Stimulated activated CD8-positive, alpha-beta memory T cell treated with anti-CD3 and anti-CD28 coated beads, Interleukin-7, amount 100 ng/mL, for 24 hours (primary cell): Measurements from ENCODE around the gene CAB39.

Experiments
- DNase-seq: peaks from one replicate; pipeline ENCODE4 v3.0.0-alpha.2; 2020; ENCODE audit warnings: low read depth

The CAB39 gene

DNA sequence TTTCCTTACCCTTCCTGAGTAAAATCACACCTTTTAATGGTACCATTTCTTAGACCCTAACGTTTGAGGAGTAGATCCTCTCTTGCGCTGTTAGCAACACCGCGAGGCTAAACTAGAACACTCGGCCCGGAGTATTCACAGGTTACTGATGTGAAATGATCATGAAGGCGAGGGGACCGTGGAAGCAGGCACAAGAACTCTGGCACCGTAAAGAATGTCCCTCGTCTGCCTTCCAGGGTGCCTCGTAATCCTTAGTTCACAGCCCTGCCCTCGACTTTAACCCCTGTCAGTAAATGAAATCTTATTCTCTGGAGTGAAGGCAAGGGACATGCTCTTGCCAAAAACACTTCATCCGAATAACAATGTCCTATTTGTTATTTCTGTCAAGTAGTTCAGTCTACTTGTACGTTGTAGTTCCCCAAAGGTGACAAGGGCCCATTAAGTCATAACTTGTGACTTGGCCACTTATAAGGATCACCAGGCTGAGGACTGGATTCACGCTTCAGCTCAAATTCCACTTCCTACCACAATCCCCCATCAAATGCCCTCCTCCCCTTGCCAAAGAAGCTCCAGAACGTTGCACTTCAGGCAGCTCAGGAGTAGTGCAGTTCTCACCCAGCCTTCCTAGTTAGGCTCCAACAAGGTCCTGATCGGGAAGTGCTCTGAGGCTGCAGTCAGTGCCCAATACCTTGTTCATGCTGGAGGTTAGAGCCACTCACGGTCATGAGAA is 108.8 kb downstream of the CAB39 start:
- DNase-seq: no peak

DNA sequence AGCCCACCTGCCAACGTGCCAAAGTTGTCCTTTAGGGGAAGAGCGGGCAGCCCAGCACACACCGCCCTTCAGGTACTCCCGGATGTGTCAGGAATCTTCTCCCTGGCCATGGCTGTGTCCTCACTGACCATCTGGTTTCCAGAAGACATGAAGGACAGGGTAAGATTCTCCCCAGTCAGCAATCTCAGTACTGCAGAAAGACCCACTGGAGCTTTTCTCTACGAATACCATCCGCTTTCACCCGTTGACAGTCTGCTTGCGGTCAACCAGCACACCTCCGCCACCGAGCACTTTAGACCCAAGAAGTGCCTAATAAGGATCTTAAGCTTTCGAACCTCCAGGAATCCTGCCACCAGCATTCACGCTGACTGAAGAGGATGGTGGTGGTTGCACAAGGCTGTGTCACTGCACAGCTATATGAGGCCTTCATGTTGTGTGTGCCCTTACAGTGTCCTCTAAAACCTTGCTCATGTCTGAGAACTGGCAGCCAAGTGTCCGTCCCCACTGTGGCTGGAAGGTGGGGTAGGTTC is 109.4 kb downstream of the CAB39 start:
- DNase-seq: no peak

DNA sequence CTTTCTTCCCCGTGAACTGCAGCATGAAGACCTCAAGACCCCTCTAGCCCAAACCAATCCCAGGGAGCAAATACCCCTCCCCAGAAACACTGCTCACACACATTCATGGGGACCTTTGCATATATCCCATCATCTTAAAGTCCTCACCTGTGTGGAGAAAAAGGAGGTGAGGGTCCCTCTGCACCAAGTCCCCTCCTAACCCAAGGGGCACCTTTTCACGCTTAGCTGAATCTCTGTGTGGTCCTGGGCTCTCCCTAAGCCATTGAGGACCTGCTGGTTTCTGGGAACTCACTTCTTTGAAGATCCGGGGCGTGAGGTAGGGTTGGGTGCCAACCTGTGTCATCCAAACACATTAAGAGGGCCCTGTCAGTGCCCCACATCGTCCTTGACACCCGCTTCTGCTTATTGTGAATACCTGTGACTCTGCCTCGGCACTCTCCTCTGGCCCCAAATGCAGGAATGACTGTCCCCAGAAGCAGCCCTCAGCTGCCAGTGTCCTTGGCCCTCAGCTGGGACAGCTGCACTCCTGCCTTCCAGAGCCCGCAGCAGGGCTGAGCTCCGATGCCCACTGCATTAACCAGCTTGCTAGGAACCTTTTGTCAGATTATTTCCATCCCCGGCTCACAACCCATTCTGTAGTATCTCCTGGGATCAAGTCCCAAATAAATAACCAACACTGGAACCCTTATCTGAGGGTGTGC is 110.8 kb downstream of the CAB39 start:
- no peak for DNase-seq

DNA sequence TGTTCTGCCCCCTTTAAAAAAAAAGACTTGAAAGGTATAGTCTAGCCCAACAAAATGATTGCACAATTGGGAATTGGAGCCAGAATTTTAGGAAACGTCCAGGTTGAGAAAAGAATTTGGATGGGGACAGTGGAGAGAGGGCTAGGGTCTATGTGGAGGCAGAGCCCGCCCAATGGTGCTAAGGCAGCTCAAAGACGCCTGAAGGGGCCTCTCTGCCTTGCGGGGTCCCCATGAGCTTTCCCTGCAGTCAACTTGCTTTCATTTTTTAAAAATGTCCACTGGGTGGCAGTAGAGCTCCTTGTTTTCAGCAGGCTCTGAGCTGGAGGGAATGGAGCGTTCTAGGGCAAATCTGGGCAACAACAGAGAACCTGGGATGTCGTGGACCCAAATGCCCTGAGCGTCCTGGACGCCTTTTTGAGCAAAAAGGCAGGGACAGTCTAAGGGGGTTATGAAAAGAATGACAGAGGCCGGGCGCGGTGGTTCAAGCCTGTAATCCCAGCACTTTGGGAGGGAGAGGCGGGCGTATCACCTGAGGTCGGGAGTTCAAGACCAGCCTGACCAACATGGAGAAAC is 111.8 kb downstream of the CAB39 start:
- DNase-seq: no peak

- no peak for DNase-seq
These were observed 112.7 kb downstream of the CAB39 start for GRCh38 chr2:230825354-230825753.

DNA sequence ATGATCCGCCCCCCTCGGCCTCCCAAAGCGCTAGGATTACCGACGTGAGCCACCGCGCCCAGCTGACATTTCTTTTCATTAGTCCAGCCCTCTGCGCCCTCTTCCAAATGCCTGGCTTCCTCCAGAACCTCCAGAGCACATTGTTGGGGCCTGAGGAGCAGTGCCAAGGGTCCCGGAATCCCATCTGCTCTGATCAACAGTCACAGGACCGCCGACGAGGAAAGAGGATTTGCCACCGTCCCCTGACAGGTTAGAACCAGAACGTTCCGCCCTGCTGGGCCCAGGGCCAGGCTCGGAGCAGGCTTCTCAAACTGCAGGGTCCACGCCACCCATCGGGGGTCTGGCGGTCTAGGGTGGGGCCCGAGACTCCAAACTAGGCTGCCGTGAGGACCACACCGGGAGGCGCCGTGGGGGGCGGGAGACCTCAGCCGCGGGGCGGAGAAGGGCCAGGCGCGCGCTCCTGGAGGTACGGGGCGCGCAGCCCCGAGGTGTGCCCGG is 115.2 kb downstream of the CAB39 start:
- no peak for DNase-seq

GRCh38 chr2:230828272-230828961 is 115.8 kb downstream of the CAB39 start:
- DNase-seq: no peak

DNA sequence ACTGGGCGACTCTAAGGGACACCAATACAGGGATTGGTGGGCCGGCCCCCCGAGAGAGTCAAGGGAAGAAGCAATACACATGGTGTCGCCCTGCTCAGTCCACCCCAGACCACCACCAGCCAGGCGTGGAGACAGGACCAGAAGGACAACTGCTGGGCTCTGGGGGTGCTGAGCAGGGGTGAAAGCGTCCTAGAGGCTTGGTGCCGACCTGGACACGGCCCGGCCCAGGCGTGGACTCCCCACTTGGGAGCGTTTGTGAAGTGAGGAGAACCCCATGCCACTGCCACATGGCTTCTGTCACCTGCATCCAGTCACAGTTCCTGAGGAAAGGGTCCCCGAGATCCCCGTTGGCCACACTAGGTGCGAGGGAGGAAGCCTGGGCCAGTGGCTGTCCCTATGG is 116.7 kb downstream of the CAB39 start:
- DNase-seq: no peak

DNA sequence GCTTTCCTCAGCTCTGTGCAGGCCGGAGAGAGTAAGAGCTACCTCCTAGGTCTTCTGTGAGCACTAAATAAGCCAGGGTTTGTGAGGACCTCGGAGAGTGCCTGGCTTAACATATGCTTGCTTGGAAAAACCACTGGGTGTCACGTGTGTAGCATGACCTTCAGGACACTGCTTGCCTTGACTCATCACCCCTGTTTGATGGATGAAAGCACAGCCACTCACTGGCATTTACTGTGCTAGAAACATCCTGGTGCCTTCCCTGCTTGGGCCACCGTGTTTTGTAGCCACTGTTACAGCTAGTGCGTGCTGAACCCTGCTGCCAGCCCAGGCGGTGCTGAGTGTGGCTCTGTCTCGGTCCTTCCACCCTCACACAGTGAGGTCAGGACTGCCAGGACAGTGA is 117.3 kb downstream of the CAB39 start:
- DNase-seq: no peak

DNA sequence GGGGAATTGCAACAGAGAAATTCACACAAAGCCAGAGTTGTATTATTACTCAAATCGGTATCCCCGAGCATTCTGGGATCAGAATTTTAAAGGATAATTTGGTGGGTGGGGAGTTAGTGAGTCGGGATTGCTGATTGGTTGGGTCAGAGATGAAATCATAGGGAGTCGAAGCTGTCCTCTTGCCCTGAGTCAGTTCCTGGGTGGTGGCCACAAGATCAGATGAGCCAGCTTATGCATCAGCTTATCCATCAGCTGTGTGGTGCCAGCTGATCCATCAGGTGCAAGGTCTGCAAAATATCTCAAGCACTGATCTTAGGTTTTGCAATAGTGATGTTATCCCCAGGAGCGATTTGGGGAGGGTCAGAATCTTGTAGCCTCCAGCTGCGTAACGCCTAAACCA is 117.8 kb downstream of the CAB39 start:
- DNase-seq: no peak

DNA sequence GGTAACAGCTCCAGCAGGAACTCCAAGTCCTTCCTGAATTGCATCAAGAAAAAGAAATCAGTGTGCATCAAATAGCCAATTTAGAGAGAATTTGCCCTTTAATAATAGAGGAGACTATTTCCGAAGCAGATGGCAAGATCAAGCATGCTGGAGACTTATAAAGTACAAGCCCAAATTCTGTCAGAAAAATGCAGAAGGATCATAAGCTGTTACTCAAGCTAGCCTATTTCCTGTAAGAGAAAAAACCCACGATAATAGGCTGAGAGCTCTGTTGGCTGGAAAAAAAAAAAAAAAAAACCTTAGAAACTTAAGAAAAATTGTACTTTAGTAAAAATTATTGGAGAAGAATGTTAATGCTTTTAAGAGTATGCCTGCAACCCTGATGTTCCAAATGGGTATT is 127.7 kb downstream of the CAB39 start:
- no peak for DNase-seq

DNA sequence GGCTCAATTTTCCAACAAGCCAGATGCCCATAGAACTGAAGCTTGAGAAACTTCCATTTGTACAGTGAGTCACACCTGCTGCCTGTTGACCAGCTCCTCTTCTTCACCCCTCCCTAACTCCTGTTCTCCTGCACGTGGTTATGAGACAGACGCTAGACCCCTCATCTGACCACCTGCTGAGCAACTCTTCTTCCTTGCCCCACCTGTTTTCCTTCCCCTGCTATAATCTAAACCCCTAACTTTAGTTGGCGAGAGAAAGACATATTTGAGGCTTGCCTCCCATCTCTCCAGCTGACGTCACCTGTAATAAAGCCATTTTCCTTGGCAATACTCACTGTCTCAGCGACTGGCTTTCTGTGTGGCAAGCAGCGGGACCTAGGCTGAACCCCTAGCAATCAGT is 129.8 kb downstream of the CAB39 start:
- DNase-seq: no peak

- DNase-seq: no peak
These were observed 130.5 kb downstream of the CAB39 start for GRCh38 chr2:230843132-230843531.

DNA sequence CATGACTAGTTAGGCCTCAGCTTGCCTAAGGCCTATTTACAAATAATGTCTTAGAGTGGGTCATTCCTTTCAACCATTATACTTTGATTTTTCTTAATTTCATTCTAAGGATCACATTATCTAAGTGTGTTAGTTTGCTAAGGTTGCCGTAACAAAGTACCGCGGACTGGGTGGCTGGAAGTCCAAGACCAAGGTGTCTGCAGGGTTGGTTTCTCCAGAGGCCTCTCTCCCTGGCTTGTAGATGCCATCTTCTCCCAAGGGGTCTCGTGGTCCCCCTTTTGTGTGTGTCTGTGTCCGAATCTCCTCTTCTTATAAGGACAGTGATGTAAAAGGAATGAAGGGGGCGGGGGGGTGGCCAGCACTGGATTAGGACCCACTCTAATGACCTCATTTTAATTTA is 133.7 kb downstream of the CAB39 start:
- DNase-seq: no peak

- DNase-seq: peak; percentile 89
These were observed 135.3 kb downstream of the CAB39 start for GRCh38 chr2:230847883-230848388.

DNA sequence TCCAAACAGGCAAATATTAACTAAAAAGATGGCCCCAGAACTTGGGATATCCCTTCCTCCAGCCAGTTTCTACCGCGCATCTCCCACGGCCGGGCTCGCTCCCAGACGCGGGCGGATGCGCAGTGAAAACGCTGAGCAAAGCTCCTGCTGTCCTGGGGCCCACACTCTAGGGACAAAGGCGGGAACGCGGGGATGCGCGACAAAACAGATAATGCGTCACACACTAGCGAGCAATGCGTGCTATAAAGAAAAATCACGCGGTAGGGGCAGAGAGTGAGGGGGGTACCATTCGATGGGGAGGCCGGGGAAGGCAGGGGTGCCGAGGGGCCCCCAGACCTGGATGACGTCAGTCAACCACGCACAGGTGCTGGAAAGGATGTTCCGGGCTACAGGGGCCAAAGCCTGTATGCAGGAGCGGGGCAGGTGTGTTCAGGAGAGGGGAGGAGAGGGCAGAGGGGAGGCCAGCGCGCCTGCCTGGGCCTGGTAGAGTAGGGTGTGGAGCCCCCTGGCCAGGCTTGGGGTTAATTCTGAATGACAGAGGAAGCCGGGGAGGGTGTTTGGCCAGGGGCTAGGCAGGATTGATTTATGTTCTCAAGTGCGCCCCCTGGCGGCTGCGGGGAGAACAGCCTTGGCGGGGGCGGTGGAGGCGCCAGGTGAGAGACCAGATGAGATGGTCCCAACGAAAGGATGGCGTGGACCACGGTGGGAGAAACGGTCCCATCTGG is 137.2 kb downstream of the CAB39 start:
- peak; percentile 56 for DNase-seq

GRCh38 chr2:230850358-230850658 is 137.7 kb downstream of the CAB39 start:
- no peak for DNase-seq

DNA sequence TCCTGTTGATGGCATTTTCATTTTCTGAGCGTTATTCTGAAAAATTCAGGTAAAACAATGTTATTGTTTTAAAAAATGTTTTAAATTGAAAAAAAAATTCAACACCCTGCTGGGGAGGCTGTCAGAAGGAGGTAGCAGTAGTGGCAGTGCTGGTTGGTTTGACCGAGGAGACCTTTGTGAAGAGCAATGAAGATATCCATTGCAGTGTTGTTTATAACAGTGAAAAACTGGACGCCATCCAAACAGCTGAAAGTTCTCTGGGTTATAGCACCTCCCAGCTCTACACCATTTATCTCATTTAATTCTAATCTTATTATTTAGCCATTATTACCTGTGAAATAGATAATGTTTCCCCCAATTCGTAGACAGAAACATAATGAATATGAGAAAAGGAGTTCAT is 139.5 kb downstream of the CAB39 start:
- no peak for DNase-seq

- DNase-seq: no peak
These were observed 149.1 kb downstream of the CAB39 start for GRCh38 chr2:230861552-230862255.

GRCh38 chr2:230862292-230862691 is 149.7 kb downstream of the CAB39 start:
- no peak for DNase-seq

- no peak for DNase-seq
These were observed 150.4 kb downstream of the CAB39 start for GRCh38 chr2:230863031-230863430.
